HCT116 (cell line): ENCODE measurements around the gene GRM8. TPM values are rescaled to one million over a fixed set of nuclear protein-coding genes. Genes with fewer than 3 reads are reported as not detected.

Source experiments
- ATAC-seq: fragments of 200-7000 bp; cut with Tn5 transposase; 2 replicates; pipeline ENCODE4 v1.9.1; 2020; ENCODE audit warnings: mild to moderate bottlenecking, moderate library complexity
- BruUV-seq: library from RNA; stranded (reverse); fragments of 400-500 nt; replicated peaks from 2 replicates; lab custom pipeline; 2021; lab: Mats Ljungman, UMichigan
- CTCF ChIA-PET: fragments of 300-600 bp; sonication (Branson Sonifier 250); formaldehyde crosslinking; loops from one replicate; lab custom pipeline; 2021; ENCODE audit warnings: antibody characterized with exemption; lab: Charles Lee
- POLR2A ChIA-PET: fragments of 300-600, 350-600 bp; sonication (Branson Sonifier 250); formaldehyde crosslinking; loops from one replicate; lab custom pipeline; 2021; ENCODE audit warnings: antibody characterized with exemption; lab: Charles Lee
- RAD21 ChIA-PET, 2 experiments: fragments of 300-600 bp; sonication (Branson Sonifier 250); formaldehyde crosslinking; loops; one replicate each; lab custom pipeline; 2023; ENCODE audit warnings: low total read pairs in 2 of 2; ENCODE audit not compliant: uncharacterized antibody in 2 of 2, unreplicated experiment in 2 of 2, low non-redundant PET in 1 of 2; lab: Charles Lee
- DNase-seq: peaks from one replicate; pipeline ENCODE4 v3.0.0-alpha.2; 2010; ENCODE audit warnings: low read depth, low spot score
- H2AFZ ChIP-seq: fragments of 200-600 bp; shearing (Covaris generic), sonication (generic); 2 replicates; pipeline ENCODE4 v1.6.1; 2017; ENCODE audit warnings: low read depth, mixed run types, mixed read lengths, antibody characterized with exemption, low read length; ENCODE audit not compliant: poor library complexity, severe bottlenecking
- H3K27ac ChIP-seq: 2 replicates; pipeline ENCODE4 v1.5.1; 2012; ENCODE audit warnings: low read depth, low read length
- H3K27me3 ChIP-seq: fragments of 200-600 bp; sonication (generic); 2 replicates; pipeline ENCODE4 v1.6.1; 2016; ENCODE audit warnings: mixed run types, low read length, mixed read lengths; ENCODE audit not compliant: insufficient read depth
- H3K36me3 ChIP-seq, 2 experiments: fragments of 200-500 bp in 1 of 2; fragments of 200-600 bp in 1 of 2; sonication (Bioruptor generic) in 1 of 2; sonication (generic) in 1 of 2; 2 replicates each; pipeline versions ENCODE4 v1.5.1 to v1.6.1; 2014 to 2016; ENCODE audit warnings: low read length in 2 of 2, inconsistent platforms in 1 of 2, mixed read lengths in 1 of 2, mixed run types in 1 of 2; ENCODE audit not compliant: insufficient read depth in 2 of 2, control insufficient read depth in 1 of 2
- H3K4me1 ChIP-seq, 2 experiments: fragments of 200-600 bp in 1 of 2; sonication (generic) in 1 of 2; 2 replicates each; pipeline versions ENCODE4 v1.5.1 to v1.6.1; 2012 to 2017; ENCODE audit warnings: low read length in 2 of 2, inconsistent platforms in 1 of 2, mild to moderate bottlenecking in 1 of 2, mixed read lengths in 1 of 2, mixed run types in 1 of 2, moderate library complexity in 1 of 2; ENCODE audit not compliant: insufficient read depth in 2 of 2, control insufficient read depth in 1 of 2
- H3K4me2 ChIP-seq: fragments of 200-600 bp; sonication (generic); 2 replicates; pipeline ENCODE4 v1.6.1; 2017; ENCODE audit warnings: mixed run types, low read length, mixed read lengths
- H3K4me3 ChIP-seq, 2 experiments: fragments of 200-600 bp in 1 of 2; sonication (generic) in 1 of 2; replicated peaks in 1 of 2; 2 replicates each; pipeline ENCODE4 v1.5.1; 2011 to 2016; ENCODE audit warnings: low read length in 2 of 2, control low read depth in 1 of 2, low read depth in 1 of 2, mild to moderate bottlenecking in 1 of 2, mixed read lengths in 1 of 2, mixed run types in 1 of 2
- H3K79me2 ChIP-seq: fragments of 200-600 bp; sonication (generic); 2 replicates; pipeline ENCODE4 v1.6.1; 2017; ENCODE audit warnings: mild to moderate bottlenecking, mixed run types, low read length, moderate library complexity, mixed read lengths; ENCODE audit not compliant: insufficient read depth
- H3K9ac ChIP-seq: fragments of 200-600 bp; sonication (generic); 2 replicates; pipeline ENCODE4 v1.6.1; 2016; ENCODE audit warnings: low read length, mixed read lengths
- H3K9me2 ChIP-seq: fragments of 200-600 bp; sonication (generic), shearing (Covaris generic); 2 replicates; pipeline ENCODE4 v1.6.1; 2017; ENCODE audit warnings: mixed run types, mild to moderate bottlenecking, moderate library complexity; ENCODE audit not compliant: insufficient read depth
- H3K9me3 ChIP-seq, 2 experiments: fragments of 200-500 bp in 1 of 2; fragments of 200-600 bp in 1 of 2; sonication (Bioruptor generic) in 1 of 2; sonication (generic) in 1 of 2; 2 replicates each; pipeline ENCODE4 v1.6.1; 2014 to 2017; ENCODE audit warnings: low read length in 2 of 2, mixed read lengths in 2 of 2, inconsistent platforms in 1 of 2, low read depth in 1 of 2, mild to moderate bottlenecking in 1 of 2, mixed run types in 1 of 2, moderate library complexity in 1 of 2; ENCODE audit not compliant: control insufficient read depth in 1 of 2, insufficient read depth in 1 of 2
- H4K20me1 ChIP-seq: fragments of 200-600 bp; sonication (generic), shearing (Covaris generic); 2 replicates; pipeline ENCODE4 v1.6.1; 2017; ENCODE audit warnings: mixed run types, mild to moderate bottlenecking, moderate library complexity; ENCODE audit not compliant: insufficient read depth
- ATF3 ChIP-seq: IDR thresholded peaks from 2 replicates; pipeline ENCODE4 v1.6.1; 2012
- CEBPB ChIP-seq: IDR thresholded peaks from 2 replicates; pipeline ENCODE4 v1.6.1; 2012; ENCODE audit warnings: low read depth
- CTCF ChIP-seq, 3 experiments: fragments of 200-600 bp in 1 of 3; sonication (generic) in 1 of 3; IDR thresholded peaks in 2 of 3; conservative IDR thresholded peaks in 1 of 3; 2 replicates each; pipeline ENCODE4 v1.5.1; 2012 to 2017; ENCODE audit warnings: low read depth in 2 of 3, low read length in 2 of 3, antibody characterized with exemption in 1 of 3, borderline replicate concordance in 1 of 3, control low read depth in 1 of 3, mild to moderate bottlenecking in 1 of 3, mixed read lengths in 1 of 3, mixed run types in 1 of 3, moderate library complexity in 1 of 3; ENCODE audit not compliant: insufficient read depth in 1 of 3
- EGR1 ChIP-seq: IDR thresholded peaks from 2 replicates; pipeline ENCODE4 v1.6.1; 2012; ENCODE audit warnings: low read depth
- EZH2 ChIP-seq: fragments of 200-600 bp; sonication (generic); IDR thresholded peaks from 2 replicates; pipeline ENCODE4 v1.6.1; 2017; ENCODE audit warnings: antibody characterized with exemption, mixed run types
- EZH2phosphoT487 ChIP-seq: fragments of 200-600 bp; IDR thresholded peaks from 2 replicates; pipeline ENCODE4 v1.6.1; 2018; ENCODE audit warnings: antibody characterized with exemption, borderline replicate concordance
- FOSL1 ChIP-seq: IDR thresholded peaks from 2 replicates; pipeline ENCODE4 v1.6.1; 2012; ENCODE audit warnings: low read depth
- MAX ChIP-seq: IDR thresholded peaks from 2 replicates; pipeline ENCODE4 v1.6.1; 2012
- POLR2A ChIP-seq: IDR thresholded peaks from 2 replicates; pipeline ENCODE4 v1.7.0; 2011; ENCODE audit warnings: borderline replicate concordance; ENCODE audit not compliant: insufficient read depth, insufficient read length; ENCODE audit errors: extremely low read depth
- POLR2AphosphoS5 ChIP-seq: IDR thresholded peaks from 2 replicates; pipeline ENCODE4 v1.6.1; 2011; ENCODE audit warnings: mild to moderate bottlenecking, low read depth, low read length, moderate library complexity
- REST ChIP-seq: IDR thresholded peaks from 2 replicates; pipeline ENCODE4 v1.6.1; 2012; ENCODE audit warnings: low read depth
- SRF ChIP-seq: IDR thresholded peaks from 2 replicates; pipeline ENCODE4 v1.6.1; 2012; ENCODE audit warnings: low read depth
- ZFX ChIP-seq: fragments of 450-650 bp; IDR thresholded peaks from 2 replicates; pipeline ENCODE4 v1.6.1; 2017
- ZNF274 ChIP-seq: fragments of 200-500 bp; sonication (Bioruptor generic); IDR thresholded peaks from 2 replicates; pipeline ENCODE4 v1.6.1; 2014; ENCODE audit warnings: mild to moderate bottlenecking, low read depth, low read length, inconsistent platforms
- intact Hi-C: fragments of 100-400 bp; cut with micrococcal nuclease; formaldehyde crosslinking; loops from 2 replicates; pipeline ENCODE4 v1.10.0; 2022
- total RNA-seq: library from RNA; stranded (reverse); gene quantifications from one replicate; pipeline ENCODE4 v1.2.1, GENCODE V29; 2021; ENCODE audit not compliant: unreplicated experiment

Gene GRM8
- total RNA-seq, 1 experiment from 2014 or later: 0.05 TPM

GRCh38 chr7:126411032-126411820 is 841.5 kb downstream of the GRM8 start:
- Histone ChIP-seq H2AFZ (no peak overlapping the region), H3K4me2 (no peak overlapping the region), H3K4me3 (no peak overlapping the region), H3K79me2 (no peaks in the 10 kb centered on the region), H4K20me1 (no peaks in the 10 kb centered on the region), H3K4me1 (no peaks in the 10 kb centered on the region), H3K27ac (no peak overlapping the region), H3K9me2 (no peaks in the 10 kb centered on the region), H3K9ac (no peak overlapping the region), H3K9me3 (no peaks in the 10 kb centered on the region), H3K27me3 (no peaks in the 10 kb centered on the region), H3K36me3 (no peaks in the 10 kb centered on the region)
- ChIA-PET POLR2A (no interaction called here), RAD21 (no interaction called here), CTCF (no interaction called here)
- no peak for TF ChIP-seq EZH2
- TF ChIP-seq ZNF274: no peak
- TF ChIP-seq EZH2phosphoT487: no peak
- TF ChIP-seq POLR2AphosphoS5: no peak
- TF ChIP-seq REST: no peak
- no peak for TF ChIP-seq FOSL1
- no peak for TF ChIP-seq CTCF (IDR thresholded peaks at IDR 0.05 in 2 of 3, conservative IDR thresholded peaks at IDR 0.05 in 1 of 3; ENCODE audit: borderline replicate concordance in 1 of 3, insufficient read depth in 1 of 3, low read depth in 2 of 3, low read length in 2 of 3)
- no peak for TF ChIP-seq ATF3
- TF ChIP-seq EGR1: no peak
- no peak for TF ChIP-seq SRF
- TF ChIP-seq MAX: no peak
- TF ChIP-seq CEBPB: no peak
- TF ChIP-seq ZFX: no peak
- TF ChIP-seq POLR2A: no peak
- no TSS peak for BruUV-seq
- ATAC-seq (no peak), DNase-seq (no peak)
- intact Hi-C loops: no loop called here
